Limb (tissue), 2 donors: ENCODE results near the gene MLKL.

Source experiments
- DNase-seq, 2 donors: peaks; one replicate each; pipeline ENCODE4 v3.0.0-alpha.2; 2016; ENCODE audit errors: extremely low spot score in 2 of 2

Gene MLKL

DNA sequence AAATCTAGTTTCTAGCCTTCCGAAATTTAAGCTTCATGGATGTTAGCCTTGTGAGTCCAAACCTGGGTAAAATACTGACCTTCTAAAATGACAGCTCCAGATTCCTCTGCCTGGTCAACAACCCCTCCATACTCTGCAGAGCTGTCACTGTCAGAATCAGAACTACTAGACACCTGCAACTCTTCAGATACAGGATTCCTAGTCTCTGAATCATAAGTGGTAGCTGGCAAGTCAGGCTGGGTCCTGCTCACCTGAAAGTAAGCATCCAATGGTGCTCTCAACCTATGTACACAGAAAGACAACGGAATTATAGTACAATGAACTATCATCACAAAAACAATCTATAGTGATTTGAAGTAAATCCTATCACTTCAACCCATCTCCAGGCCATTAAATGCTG lies 48.8 kb downstream of the MLKL start:
- DNase-seq, result no peak

DNA sequence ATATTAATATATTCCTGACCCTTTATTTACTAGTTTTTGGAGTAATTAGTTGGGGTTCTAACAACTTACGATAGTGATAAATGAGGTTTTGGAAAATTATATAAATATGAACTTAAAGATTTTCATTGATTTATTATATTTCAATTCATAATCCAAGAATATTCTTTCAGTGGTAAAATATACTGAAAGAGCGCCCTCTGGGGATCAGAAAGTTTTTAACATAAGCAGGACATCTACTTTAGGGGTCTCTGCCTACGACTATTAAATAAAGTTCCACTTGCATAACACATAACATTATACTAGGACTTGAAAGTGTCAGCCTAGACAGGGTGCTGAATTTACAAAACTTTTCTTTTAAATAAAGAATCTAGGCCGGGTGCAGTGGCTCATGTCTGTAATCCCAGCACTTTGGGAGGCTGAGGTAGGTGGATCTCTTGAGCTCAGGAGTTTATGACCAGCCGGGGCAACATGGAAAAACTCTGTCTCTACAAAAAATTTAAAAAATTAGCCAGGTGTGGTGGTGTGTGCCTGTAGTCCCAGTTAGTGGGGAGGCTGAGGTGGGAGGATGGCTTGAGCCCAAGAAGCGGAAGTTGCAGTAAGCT lies 49.6 kb downstream of the MLKL start:
- no peak for DNase-seq

DNA sequence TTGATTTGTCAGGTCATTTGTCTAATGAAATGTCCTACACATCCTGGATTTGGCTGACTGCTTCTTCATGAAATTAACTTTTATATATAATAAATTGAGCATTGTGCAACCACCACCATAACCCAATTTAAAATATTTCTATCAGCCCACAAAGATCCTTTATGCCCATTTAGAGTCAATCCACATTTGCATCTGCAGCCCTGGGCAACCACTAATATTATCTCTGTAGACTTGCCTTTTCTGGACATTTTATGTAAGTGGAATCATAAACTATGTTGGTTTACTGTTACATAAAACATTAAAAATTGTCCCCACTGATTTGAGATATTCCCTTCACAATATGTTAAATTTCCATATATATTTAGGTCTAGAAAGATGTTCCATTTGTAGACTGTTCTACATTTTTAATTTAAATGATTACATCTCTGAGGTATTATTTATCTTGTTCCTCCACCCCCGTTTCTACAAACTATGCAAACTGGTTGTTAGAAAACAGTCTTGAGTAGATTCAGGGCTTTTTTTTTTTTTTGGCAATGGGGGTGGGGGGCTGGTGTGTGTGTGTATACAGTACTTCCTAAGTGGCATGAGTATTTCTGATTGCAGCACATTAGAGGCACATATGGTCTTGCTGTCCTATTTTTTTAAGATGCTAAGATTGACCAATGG lies 50.7 kb downstream of the MLKL start:
- DNase-seq, result no peak

DNA sequence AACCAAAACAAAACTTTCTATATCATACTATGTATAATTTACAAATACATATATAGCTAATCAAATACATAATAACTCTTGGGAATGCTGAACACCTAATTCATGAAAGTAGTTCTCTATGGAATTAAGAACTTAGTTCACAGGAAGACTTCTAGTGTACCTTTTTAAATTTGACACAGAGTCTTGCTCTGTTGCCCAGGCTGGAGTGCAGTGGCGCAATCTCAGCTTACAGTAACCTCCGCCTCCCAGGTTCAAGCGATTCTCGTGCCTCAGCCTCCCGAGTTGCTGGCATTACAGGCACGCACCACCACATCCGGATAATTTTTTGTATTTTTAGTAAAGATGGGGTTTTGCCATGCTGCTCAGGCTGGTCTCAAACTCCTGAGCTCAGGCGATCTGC lies 58.7 kb downstream of the MLKL start:
- DNase-seq, result no peak

DNA sequence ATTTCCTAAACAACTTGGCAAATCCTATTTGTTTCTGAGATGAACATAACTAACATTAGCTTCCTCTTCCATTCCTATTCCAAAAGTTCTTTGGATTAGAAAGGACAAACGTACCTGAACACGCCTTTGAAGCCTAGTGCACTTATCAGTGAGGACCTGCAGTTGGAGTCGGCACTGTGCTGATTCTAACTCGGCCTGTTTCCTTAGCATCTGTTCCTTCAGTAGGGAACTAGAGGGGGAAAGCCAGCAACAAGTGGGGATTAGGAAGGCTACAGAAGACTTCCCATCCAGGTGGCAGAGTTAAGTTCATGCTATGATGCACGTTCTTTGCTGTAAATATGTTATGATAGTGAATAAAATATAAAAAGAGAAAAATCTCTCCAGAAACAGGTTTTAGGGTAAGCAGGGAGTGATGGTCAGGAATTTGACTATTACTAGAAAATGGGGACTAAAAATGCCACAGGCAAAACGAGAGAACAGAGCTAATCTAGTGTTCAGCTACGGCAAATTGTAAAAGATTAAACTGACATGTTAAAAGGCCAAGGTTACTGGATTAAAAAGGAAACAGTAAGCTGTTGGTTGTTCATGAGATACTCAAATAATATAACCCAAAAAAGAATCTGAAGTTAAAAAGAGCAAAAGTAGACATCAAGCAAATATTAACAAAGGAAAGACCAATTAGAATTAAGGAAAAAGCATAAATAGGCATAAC lies 62.8 kb downstream of the MLKL start:
- no peak for DNase-seq

DNA sequence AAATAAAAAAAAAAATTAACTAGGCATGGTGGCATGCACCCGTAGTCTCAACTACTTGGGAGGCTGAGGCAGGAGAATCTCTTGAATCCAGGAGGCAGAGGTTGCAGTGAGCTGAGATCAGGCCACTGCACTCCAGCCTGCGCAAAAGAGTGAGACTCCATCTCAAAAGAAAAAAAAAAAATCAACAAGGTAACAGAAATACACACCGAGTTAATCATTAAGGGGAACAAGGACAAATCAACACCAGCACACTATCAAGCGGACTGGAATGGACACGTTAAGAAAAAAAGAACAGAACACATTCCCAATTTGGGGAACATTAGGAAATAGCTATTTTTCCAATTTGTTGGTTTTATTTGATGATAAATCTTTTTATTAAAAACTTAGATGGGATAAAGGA lies 65.4 kb downstream of the MLKL start:
- no peak for DNase-seq

DNA sequence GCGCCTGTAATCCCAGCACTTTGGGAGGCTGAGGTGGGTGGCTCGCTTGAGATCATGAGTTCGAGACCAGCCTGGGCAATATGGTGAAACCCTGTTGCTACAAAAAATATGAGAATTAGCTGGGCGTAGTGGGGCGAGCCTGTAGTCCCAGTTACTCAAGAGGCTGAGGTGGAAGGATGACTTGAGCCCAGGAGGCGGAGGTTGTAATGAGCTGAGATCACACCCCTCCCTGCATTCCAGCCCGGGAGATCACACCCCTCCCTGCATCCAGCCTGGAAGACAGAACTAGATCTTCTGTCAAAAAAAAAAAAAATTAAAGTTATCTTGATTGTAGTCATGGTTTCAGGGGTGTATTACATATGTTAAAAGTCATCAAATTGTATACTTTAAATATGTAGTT lies 67.0 kb downstream of the MLKL start:
- no peak for DNase-seq

DNA sequence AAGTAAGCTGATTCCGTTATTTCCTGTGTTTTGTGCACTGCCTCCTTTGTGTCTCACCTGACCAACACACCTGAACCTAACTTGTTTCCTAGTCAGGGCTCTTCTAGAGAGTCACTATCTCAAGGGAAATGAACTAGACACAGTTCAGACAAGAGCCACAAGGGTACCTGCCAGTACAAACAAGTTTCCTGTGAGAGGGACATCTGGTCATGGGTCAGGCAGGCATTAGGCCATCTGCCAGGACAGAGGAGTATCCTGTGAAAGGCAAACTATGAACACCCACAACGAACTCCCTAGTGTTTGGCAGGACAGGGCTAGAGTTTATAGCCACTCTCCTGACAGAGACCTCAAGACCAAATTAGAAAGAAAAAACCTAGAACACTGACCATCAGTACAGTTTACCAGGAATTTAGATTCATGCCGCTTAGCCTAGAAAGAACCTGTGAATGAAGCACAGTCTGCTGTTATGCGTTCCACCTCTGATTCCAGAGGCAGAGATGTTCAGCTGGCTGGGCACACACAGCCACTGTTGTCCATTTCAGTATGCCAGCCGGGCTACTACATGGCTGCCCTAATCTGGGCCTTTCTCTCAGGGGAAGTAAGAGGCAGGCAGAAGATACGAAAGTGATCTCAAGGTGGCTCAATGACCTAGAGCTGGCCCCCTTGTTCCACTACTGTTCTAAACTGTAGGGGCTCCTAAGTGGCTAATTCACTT lies 73.0 kb downstream of the MLKL start:
- no peak for DNase-seq

DNA sequence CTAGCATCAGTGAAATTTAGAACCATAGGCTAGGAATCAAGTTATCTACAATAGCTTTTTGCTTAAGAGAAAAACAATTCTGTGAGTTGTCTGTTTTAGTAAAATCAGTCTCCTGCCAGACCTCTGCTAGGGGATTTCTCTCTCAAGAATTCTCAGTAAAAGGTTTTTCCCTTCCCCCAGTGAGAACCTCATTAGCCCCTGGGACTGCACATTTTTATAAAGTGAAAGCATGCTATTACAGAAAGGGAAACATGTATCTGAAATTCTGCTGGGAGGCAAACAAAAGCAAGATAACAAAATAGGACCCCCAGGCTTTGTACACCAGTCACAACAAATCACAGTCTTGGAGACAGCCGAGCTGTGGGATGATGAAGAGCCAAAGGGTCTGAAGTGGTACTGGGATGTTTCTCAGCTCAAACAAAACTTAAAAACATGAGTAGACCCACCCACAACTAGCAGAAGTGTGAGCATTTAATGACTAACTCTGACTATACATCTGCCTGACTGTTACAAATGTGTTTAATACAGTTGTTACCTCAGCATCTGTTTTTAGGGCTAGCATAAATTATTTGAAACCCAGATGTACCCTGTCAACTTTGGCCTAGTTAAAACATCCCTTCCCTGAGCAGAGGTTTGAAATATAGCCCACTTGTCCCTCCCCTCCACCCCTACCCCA lies 73.8 kb downstream of the MLKL start:
- DNase-seq, result no peak

DNA sequence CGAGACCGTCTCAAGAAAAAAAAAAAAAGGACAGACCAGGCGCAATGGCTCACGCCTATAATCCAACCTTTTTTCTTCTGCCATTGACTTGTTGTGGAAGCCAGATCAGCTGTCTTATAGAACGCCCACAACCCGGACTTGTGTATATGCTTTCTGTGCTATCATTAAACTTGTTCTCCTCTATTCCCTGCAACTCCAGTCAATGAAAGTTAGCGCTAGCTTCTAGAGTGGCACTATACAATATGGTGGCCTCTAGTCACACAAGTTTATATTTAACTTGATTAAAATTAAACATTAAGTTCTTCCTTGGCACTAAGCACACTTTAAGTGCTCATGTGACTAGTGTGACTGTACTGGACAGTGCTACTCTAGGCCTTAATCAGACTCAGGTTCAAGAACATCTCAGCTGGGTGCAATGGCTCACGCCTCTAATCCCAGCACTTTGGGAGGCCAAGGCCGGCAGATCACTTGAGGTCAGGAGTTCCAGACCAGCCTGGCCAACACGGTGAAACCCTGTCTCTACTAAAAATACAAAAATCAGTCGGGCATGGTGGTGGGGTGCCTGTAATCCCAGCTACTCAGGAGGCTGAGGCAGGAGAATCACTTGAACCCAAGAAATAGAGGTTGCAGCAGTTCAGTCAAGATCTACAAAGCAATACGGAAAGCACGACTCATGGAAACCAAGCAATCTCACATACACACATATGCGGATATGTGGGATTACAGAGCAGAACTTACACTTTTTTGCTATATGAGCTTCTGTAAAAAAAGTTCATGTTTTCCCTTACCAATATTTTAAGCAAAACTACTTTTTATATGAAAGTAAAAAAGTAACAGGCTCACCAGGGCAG lies 74.9 kb downstream of the MLKL start:
- no peak for DNase-seq

DNA sequence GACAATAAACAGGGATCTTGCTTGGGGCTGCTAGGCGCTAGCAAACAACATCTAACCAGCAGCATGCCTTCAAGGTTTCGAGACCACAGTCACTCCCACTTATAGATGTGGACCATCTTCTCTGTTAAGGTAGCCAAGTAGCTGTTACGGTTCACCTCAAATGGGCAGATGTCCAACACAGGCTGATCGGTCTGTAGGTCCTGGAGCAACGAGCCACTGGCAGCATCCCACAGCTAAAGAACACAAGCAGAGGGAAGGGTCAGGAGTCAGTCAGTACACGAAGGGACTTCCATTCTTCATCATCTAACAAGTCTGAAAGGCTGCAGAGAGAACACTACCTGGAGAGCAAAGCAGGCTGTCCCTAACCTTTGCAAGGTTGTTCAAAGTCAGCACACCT lies 76.8 kb downstream of the MLKL start:
- no peak for DNase-seq

DNA sequence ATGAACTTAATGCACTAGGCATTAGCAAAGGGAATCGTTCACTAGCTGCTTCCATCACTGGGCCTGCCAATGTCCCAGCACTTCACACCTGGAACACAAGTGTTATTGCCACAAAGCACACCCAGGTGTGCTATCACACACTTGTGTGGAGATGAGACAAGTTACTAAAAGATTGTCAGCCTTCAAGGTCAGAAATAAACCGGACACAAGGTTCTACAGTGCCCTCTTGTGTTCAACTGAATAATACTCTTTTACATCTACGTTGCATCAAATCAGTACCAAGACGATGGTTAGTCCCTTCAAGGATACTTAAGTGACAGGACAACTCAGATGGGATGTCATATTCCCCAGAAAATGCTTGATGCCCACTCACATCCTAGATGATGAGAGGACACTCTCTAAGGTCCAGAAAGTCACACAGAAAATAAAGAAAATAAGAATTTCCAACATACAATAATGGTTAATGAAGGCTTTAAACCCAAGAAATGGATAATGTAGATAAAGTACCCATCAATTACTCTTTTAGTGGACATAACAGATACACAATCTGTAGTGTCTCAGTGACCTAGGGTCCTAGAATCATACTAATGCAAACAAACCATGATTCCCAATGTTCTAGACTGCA lies 77.3 kb downstream of the MLKL start:
- DNase-seq, result peak; percentile 31 to 48

DNA sequence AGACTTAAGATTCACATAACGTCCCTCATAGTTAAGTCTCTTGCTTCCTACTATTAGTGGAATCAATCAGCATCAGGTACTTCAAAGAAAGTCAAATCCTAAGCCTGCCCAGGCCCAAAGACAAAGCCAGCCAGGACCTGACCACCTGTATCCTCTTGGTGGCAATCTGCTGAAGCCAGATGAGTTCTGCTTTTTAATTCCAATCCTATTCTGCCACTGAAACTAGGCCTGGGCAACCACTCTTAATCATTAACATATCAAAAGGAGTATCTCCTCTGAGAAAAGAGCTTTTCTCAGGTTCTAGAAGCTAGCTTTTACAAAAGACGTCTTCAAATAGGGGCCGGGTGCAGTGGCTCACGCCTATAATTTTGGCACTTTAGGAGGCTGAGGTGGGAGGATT lies 78.7 kb downstream of the MLKL start:
- DNase-seq, result no peak
